ENCODE results near the gene HLA-C. TPM values are rescaled to one million over a fixed set of nuclear protein-coding genes. Genes with fewer than 3 reads are reported as not detected.
"Not testable (repeated sequence)": the region's sequence is repeated elsewhere in the genome, so short reads cannot be mapped to it uniquely, and the experiment has no call there.

Gene HLA-C
- 107 TPM for total RNA-seq (ENCODE audit: insufficient read depth, low replicate concordance)

DNA sequence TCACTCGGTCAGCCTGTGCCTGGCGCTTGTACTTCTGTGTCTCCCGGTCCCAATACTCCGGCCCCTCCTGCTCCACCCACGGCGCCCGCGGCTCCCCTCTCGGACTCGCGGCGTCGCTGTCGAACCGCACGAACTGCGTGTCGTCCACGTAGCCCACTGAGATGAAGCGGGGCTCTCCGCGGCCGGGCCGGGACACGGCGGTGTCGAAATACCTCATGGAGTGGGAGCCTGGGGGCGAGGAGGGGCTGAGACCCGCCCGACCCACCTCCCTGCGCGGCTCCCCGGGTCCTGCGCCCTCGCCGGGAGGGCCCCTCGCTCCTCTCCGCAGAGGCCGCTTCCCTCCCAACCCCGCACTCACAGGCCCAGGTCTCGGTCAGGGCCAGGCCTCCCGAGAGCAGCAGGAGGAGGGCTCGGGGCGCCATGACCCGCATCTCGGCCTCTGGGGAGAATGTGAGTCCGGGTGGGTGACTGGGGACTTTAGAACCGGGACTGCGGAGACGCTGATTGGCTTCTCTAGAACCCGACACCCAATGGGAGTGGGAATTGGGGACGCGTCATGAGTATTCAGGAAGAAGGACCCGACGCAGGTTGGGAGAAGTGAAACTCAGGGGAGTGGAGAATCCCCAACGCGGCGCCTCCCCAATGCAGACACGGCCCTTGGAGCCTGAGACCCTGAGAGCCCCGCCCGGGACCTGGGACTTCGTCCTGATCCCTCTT, at the start of gene HLA-C:
Gene HLA-C (minus strand): TSS at position 452 of the 717 bp plus-strand sequence. CDS start 21 bp downstream, at position 431.
- DNase-seq (ENCODE audit: low spot score): peak; percentile 96

DNA sequence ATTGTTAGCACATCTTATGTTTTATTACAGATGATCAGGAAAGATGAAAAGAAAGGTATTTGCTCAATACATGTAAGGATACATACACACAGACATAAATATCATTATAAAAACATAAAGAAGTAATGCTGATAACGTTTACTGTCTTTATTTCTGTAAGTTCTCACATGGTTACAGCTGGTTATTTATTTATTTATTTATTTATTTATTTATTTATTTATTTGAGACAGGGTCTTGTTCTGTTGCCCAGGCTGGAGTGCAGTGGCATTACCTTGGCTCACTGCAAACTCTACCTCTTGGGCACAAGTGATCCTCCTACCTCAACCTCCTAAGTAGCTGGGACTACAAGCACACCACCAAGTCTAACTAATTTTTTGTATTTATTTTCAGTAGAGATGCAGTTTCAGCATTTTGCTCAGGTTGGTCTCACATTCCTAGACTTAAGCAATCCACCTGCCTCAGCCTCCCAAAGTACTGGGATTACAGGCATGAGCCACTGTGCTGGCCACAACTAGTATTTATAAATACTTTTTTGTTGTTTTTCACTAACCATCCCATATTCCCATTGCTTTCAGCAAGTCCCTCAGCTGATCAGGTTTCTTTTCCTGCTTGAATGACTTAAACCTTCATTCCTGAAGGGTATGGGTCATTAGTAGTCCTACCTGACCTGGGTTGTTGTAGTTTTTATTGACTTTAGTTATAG, 49.3 kb upstream of the HLA-C start:
- DNase-seq (ENCODE audit: low spot score): no peak

DNA sequence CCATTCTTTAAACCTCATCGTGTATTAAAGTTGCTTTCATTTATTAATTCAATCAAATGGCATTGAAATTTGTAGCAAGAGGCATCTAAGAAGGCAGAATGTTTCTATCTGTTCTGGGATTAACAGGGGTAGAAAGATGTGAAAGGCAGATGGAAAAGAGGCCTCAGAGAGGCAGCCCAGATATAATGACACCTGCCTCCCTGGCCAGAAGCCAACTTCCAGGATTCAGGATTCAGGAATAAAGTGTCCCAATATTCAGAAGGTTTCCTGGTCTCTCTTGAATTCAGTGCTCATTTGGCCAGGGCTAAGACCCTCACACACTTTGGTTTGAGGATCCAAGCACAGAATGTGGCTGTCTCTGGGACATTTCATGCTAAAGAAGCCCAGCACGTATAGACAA, 45.1 kb upstream of the HLA-C start:
- DNase-seq (ENCODE audit: low spot score): no peak

DNA sequence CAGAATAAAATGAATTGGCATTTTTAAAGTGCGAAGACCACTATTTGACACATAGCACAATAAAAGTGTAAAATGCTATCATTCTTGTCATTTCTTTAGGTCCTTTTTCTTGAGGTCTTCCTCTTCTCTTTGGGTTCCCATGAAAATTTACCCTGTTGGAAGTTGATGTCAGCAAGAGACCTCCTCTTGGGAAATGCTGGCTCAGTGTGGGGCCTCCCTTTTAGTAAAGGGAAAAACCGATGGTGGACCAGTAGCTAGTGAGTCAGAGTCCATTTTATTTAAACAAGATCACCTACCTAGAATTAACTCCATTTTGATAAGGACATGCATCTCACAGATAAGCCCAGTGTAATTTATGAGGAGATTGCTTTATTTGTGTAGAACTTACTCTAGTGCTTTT, 37.7 kb upstream of the HLA-C start:
- no peak for DNase-seq (ENCODE audit: low spot score)

DNA sequence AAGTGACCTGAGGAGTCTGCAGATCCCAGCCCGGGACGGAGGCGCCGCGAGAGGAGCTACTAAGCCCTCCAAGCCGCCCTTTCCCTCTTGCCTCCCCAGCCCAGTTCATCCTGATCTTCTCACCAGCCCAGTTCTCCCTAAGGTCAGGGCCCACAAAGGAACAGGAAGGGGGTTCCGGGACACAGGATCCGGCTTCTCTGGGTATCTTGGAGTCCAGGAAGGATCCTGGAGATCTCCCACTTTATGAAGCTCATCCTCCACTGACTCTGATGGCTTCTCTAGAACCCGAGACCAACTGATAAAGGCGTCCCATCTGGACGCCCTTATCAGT, 36.9 kb upstream of the HLA-C start:
- DNase-seq (ENCODE audit: low spot score): no peak

DNA sequence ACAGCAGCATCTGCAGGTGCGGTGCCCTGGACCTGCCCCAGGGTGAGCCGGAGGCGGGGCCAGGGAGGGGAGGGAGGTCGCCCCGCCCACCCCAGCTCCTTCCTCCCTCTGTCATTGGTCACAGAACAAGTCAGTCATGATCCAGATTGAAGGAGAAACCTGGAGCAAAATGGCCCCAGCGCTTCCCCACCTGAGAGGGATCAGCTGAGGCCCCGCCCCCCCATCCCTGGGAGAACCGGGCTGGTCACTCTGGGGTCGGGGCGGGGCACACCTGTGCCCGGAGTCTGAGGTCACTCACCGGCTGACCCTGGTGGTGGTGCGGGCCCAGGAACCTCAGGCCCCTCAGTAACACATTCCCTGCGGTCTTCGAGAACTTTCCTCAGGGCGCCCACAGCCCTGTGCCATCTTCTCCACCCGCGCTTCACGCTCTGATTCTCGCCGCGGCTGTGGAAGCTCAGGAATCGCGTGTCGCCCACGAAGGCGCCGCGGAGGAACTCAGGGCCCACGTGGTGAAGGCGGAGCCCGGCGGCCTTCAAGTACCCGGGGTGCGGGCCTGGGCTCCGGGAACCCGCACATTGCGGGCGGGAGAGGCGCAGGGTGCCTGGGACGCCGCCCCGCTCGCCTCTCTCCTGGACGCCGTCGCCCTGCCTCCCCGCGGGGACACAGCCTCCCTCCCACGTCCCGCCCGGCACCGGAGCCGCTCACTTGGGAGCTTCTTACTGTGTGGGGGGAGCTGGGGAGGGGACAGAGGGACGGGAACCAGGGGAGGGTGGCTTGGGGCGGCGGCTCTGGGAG, 36.4 kb upstream of the HLA-C start:
- DNase-seq (ENCODE audit: low spot score): no peak

DNA sequence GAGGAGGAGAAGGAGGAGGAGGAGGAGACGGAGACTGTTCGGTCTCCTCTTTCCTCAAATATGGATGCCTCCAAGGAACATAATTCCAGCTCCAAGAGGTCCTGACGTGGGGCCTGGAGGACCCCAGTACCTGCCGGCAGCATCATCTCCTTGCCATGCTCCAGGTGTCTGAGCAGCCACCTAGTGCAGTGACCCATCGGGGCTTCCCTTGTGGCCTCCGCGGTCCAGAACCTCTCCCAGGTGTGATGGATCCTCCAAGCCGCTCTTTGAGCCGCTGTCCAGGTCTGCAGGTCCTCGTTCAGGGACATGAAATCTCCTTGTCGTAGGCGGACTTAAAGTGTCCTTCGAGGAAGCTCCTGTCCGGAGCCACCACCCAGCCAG, 35.8 kb upstream of the HLA-C start:
- no peak for DNase-seq (ENCODE audit: low spot score)

DNA sequence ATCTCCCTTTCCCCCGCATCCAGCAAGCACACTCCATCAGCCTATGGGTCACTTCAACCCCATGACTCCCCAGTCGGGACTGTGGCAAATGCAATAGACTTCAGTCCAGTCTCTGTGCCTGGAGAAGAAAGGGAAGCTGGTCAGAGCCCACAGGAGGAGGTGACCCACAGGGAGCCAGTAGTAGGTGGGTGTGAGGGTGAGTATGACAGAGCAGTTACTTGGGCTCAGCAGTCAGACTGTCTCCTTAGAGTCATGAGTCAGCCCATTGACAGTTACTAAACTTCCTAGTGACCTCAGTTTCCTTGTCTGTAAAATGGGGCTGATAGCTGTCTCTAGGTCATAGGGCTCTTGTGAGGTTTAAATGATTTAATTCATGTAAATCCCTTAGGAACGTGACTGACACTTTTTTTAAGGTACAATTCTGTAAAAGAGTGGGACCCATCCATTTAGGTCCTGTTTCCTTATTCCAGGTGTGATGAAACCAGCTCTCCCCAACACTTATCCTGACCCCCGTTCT, 33.9 kb upstream of the HLA-C start:
- no peak for DNase-seq (ENCODE audit: low spot score)

DNA sequence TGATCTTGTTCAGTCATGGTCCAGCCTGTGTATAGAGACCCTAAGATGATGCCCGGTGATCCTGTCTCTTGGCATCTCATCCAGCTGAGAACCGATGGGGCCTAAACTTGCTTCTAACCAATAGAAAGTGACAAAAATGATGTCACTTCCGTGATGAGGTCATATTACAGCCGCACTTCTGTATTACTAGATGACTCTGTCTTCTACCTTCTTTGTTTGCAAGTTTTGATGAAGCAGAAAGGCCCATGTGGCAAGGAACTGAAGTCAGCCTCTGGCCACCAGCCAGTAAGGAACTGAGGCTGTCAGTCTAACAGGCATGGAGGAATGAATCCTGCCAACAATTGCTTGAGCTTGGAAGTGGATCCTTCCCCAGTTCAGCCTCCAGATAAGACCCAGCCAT, 32.8 kb upstream of the HLA-C start:
- DNase-seq (ENCODE audit: low spot score): no peak

DNA sequence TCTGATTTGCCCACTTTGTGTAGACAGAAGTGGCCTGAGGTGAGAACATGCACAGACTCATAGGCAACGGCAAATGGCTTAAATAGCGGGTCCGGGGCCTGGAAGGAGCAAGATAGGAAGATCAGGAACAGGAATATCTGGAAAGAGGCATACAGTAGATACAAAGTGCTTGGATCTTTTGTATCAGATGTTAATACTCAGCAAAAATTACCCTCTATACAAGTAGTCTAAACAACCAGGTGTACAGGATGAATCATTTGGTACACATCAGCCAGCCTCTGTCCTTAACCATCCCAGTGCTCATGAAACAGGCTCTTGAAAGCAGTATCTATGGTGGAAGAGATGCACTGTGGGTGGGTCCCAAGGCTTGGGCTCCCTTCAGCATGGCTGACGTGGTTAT, 28.9 kb upstream of the HLA-C start:
- DNase-seq (ENCODE audit: low spot score): no peak

DNA sequence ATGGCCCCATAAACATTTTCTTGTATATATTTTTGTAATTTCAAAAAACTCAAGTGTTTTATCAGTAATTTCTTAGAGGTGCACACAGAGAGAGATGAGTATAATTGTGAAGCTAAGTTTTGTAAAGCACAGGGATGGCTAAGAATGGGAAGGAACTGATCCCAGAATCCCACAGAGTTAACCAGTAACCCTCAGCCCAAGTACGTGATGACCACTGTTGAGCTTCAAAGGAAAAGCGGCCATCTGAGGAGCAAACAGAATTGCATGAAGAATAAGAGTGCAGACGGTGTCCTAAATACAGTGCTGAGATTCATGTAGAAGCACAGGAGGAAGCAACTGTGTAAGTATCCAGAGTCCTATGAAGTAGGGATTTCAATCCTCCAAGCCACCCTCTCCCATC, 28.1 kb upstream of the HLA-C start:
- no peak for DNase-seq (ENCODE audit: low spot score)

DNA sequence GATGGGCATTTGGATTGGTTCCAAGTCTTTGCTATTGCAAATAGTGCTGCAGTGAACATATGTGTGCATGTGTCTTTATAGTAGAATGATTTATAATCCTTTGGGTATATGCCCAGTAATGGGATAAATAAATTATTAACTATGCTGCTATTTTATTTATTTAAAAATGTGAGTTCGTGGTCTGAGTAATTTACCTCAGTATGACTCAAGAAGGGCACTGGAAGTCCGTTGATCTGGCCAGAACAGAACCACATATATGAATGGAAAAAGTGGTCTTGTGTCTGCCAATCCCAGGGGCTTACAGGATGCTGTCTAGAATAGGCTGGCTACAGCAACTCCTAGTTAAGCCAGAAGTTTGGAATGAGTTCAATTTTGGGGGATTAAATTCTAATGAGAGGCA, 27.6 kb upstream of the HLA-C start:
- DNase-seq (ENCODE audit: low spot score): no peak

DNA sequence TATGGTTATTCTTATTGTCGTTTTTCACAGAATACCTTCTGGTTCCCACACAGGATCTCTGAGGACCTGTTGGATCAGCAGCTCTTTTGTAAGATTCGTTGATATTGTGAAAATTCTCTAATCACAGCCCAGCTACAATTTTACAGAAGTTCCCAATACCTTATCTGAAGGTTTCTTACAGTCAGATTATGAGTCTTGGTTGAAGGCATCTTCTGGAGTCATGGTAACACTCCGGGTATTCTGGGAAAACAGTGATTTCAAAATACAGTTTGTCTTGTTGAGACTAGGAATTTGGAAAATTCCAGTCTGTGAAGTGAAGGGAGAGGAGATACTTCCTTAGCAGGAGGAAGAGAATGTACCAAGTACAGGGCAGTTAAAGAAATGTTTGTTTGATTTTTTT, 22.2 kb upstream of the HLA-C start:
- no peak for DNase-seq (ENCODE audit: low spot score)

DNA sequence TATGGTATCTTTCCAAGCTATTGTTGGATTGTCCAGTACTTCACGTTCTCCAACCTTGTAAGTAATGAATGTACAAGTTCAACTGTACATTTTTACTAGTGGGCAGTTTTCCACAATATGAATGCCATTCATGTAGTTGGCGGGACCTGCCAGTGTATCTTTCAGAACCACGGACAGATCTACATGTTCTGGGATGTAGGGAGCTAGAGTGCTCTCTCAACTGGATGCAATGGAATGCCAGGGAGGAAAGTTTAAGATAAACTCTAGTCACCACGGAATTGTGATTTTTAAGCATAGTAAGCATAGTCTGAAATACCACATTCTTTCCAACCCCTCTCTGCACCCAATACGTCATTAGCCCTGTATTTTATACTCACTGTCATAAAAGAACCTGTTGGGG, 21.5 kb upstream of the HLA-C start:
- DNase-seq (ENCODE audit: low spot score): peak; percentile 29

DNA sequence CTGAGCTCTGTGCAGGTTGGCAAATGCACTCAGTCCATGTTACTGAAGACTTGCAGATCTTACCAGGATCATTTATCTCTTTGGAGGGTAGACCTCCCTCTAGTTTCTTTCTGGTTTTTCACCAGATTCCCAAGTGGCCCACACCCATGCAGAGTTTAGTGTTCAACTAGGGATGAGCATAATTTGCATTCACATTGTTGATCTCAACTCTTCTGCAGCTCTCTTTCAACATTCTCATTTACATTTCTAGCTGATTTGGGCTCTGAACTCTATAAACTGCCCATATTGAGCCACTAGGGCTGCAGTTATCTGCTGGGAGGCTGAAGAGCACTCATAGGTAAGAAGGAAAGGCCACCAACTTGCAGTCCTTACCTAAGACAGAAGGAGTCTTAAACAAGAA, 17.9 kb upstream of the HLA-C start:
- DNase-seq (ENCODE audit: low spot score): no peak

DNA sequence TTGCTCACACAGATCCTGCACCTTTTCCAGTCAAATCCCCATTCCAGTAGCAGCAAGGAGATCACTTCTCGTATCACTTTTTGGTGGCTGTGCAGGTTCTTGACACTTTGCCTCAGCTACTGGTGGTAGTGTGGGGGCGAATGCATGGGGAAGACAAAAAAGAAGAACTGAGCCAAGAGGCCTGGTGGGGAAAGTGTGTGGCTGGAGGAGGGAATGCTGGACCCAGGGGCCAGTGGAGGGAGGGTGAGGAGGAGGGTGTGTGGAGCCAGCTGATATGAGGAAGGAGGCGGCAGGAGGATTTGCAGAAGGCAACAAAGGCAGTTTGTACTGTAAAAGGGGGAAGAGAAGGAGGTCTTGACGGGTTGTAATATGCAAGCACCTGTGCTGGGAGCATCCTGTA, 15.7 kb upstream of the HLA-C start:
- DNase-seq (ENCODE audit: low spot score): no peak

DNA sequence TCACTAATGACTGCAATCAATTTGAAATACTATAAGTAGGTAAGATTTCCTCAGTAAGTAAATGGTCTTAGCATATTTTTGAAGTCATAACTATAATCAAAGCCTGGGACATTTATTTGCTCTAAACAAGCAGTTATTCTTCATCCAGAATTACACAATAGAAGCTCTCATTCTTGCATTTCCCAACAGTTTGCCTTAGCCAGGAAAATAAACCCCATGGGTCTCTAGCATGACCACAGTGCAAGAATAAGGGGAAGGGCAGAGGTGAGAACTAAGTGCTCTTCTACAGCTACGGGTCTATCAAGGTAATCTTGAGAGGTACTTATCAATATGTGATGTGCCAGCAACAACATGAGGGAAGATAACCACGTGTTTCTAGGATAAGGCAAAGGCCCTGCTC, 14.1 kb upstream of the HLA-C start:
- no peak for DNase-seq (ENCODE audit: low spot score)

DNA sequence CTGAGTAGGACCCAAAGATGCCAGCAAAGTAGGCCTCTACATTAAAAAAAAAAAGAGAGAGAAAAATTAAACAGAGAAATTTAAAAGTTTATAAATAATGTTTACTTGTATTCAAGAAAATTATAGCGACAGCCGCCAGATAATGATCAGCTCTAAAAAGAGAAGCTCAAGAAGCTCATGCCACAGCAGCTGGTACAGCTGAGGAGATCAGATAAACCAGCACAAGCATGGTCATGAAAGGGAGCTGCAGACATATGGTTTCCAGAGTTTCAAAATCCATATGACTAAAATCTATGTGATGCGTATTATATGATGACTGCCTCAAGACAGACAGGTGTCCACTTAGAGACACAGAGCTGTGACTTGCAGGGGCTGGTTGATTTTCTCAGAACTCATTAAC, 13.6 kb upstream of the HLA-C start:
- DNase-seq (ENCODE audit: low spot score): no peak

DNA sequence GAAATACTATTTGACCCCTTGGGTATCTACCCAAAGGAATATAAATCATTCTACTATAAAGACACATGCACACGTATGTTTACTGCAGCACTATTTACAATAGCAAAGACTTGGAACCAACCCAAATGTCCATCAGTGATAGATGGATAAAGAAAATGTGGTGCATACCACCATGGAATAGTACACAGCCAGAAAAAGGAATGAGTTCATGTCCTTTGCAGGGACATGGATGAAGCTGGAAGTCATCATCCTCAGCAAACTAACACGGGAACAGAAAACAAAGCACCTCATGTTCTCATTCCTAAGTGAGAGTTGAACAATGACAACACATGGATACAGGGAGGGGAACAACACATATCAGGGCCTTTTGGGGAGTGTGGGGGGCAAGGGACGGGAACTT, 7.8 kb upstream of the HLA-C start:
- DNase-seq (ENCODE audit: low spot score): not testable (repeated sequence)

DNA sequence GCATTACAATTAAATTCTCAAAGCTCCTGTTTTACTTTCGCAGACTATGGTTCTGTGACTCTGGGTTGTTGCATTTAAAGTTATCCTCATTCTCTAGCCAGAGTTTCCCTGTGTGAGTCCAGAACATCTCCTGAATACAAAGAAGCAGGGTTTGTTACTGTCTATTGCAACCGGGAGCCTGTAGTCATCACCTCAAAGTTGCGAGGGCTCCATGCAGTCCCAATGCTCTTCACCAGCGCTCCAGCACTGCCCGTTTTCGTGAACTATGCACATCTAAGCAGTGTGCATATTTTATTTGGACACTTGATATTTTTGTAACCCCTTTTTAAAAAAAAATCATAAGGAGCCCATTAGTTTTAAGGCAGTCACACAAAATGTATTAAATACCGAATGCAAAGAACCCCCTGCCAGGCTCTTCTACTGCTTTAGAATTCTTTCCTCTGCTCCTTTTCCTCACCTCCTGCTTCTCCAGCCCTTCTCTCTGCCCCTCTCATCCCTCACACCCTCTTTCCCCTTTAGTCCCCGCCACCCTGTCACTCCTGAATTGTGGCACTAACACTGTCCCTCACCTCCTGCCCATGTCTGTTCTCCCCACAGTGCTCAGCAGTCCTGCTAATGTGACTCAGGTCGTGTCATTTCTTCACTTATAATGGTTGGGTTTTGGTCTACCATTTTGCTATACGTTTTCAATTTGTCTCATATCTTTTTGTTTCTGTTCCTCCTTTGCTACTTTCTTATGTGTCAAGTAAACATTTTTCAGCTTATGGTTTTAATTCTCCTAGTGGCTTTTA, 1.1 kb upstream of the HLA-C start:
- no peak for DNase-seq (ENCODE audit: low spot score)

DNA sequence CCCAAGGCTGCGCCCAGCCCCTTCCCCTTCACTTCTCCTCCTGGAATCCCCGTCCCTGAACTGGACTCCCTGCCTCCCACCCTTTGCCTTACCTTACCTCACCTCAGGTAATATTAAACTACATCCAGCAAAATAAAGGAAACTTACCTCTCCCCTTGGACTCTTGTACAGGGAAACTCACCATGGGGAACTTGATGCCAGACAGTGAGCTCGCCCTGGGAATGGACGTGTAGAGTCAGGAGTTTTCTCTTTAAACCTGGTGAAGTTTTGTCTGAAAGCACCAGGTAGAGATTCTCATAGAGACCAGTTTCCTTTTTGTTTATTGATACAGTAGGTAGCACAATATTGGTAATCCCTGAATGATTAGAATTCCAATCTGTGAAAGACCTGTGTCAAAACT, 544 bp upstream of the HLA-C start:
- peak; percentile 7 for DNase-seq (ENCODE audit: low spot score)
